Measurements from ENCODE around the gene SCTR.

The SCTR gene

GRCh38 chr2:119440873-119441272 lies 83.4 kb downstream of the SCTR start:
- no peak overlapping the region for H3K4me3 ChIP-seq (ENCODE audit: low read depth, low read length)
- TF ChIP-seq CTCF (IDR thresholded peaks at IDR 0.05; ENCODE audit: control insufficient read depth, extremely low read depth, insufficient read depth) = no peak
- no peak for DNase-seq (ENCODE audit: low read depth)

- no peak for TF ChIP-seq CTCF (IDR thresholded peaks at IDR 0.05; ENCODE audit: control insufficient read depth, extremely low read depth, insufficient read depth)
- DNase-seq (ENCODE audit: low read depth) = no peak
These were observed 83.8 kb downstream of the SCTR start for GRCh38 chr2:119440501-119440870.

GRCh38 chr2:119439574-119440500 lies 84.4 kb downstream of the SCTR start:
- DNase-seq (ENCODE audit: low read depth) = no peak
- H3K4me3 ChIP-seq (ENCODE audit: low read depth, low read length) = no peak overlapping the region
- no peak for TF ChIP-seq CTCF (IDR thresholded peaks at IDR 0.05; ENCODE audit: control insufficient read depth, extremely low read depth, insufficient read depth)

More at GRCh38 chr2:119440501-119440870, 83.8 kb downstream of the SCTR start:
- H3K4me3 ChIP-seq (ENCODE audit: low read depth, low read length) = no peak overlapping the region

GRCh38 chr2:119438726-119439284 lies 85.5 kb downstream of the SCTR start:
- no peak overlapping the region for H3K4me3 ChIP-seq (ENCODE audit: low read depth, low read length)
- no peak for TF ChIP-seq CTCF (IDR thresholded peaks at IDR 0.05; ENCODE audit: control insufficient read depth, extremely low read depth, insufficient read depth)
- DNase-seq (ENCODE audit: low read depth) = no peak

GRCh38 chr2:119438128-119438656 lies 86.1 kb downstream of the SCTR start:
- no peak overlapping the region for H3K4me3 ChIP-seq (ENCODE audit: low read depth, low read length)
- no peak for TF ChIP-seq CTCF (IDR thresholded peaks at IDR 0.05; ENCODE audit: control insufficient read depth, extremely low read depth, insufficient read depth)
- no peak for DNase-seq (ENCODE audit: low read depth)

GRCh38 chr2:119436993-119437772 lies 87.1 kb downstream of the SCTR start:
- no peak for DNase-seq (ENCODE audit: low read depth)
- H3K4me3 ChIP-seq (ENCODE audit: low read depth, low read length) = no peak overlapping the region
- no peak for TF ChIP-seq CTCF (IDR thresholded peaks at IDR 0.05; ENCODE audit: control insufficient read depth, extremely low read depth, insufficient read depth)
